ENCODE data around the gene CDK10. TPM values are rescaled to one million over a fixed set of nuclear protein-coding genes. Genes with fewer than 3 reads are reported as not detected.
A peak's percentile ranks its signal among the peaks of the same experiment; 100 is the strongest.

CDK10 gene
- total and polyA plus RNA-seq, 9 of the 15 experiments (the other 6 are each of a cell fraction or from before 2014, with no cell fraction given) = 2.0 to 85.1 (median 40.1) TPM

DNA sequence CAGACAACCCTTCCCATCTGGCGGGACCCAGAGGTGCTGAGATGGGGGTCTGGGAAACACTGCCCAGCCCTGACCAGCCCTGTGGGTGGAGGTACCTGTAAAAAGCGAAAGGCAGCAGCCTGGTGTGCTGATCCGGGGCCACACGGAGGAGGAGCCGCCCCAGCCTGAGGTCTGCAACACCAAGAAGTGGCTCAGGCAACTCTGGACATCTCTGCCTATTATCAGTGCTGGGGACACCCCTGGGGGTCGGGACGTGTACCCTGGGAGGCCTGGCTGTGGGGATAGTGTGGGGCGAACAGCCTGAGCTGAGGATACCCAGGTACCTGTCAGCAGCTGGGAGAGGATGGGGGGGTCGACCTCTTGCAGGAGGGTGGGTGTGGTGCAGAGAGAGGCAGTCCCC, 52.9 kb downstream of the CDK10 start:
- ATAC-seq = peak; percentile 6; the same call in 2 of the 3 replicates
- WGBS (ENCODE audit: insufficient coverage, low coverage, missing lambda C conversion rate) = 74% methylated on average over 6 of the region's 9 CpGs

More for the DNA sequence above, 52.9 kb downstream of the CDK10 start:
- FAIRE-seq = no peak
- DNase-seq (ENCODE audit: extremely low read depth in 1 of 4, low spot score in 3 of 4) = no peak
- Histone ChIP-seq H3K36me3 (ENCODE audit: control insufficient read depth, insufficient read depth, low read length) (peaks cover 96% of the 10 kb centered on the region), H3K4me2 (ENCODE audit: insufficient read depth, low read length) (no peak overlapping the region), H3K27me3 (ENCODE audit: control insufficient read depth in 2 of 2, insufficient read depth in 2 of 2, low read length in 2 of 2) (no peaks in the 10 kb centered on the region), H3K4me3 (no peak overlapping the region), H3K27ac (ENCODE audit: extremely low read depth, low read depth, low read length) (no peak overlapping the region), H3K9ac (ENCODE audit: insufficient read depth in 1 of 2, low read depth in 2 of 2, low read length in 2 of 2) (no peak overlapping the region), H3K4me1 (replicated peaks in 1 of 2; ENCODE audit: control insufficient read depth in 2 of 2, insufficient read depth in 2 of 2, low read length in 2 of 2) (0 out of 5 replicates have a peak, but pooled peaks cover 0 to 4% of the 10 kb centered on the region in 2 experiments), H2AFZ (ENCODE audit: low read depth, low read length) (no peak overlapping the region), H4K20me1 (replicated peaks; ENCODE audit: control insufficient read depth, insufficient read depth, low read length) (peaks cover 6% of the 10 kb centered on the region; the same call in 1 of the 2 replicates), H3K9me1 (ENCODE audit: control insufficient read depth, insufficient read depth, low read length) (no peaks in the 10 kb centered on the region), H3K79me2 (ENCODE audit: control insufficient read depth, insufficient read depth, low read length) (0 out of 3 replicates have a peak, but pooled peaks cover 3% of the 10 kb centered on the region), H3K9me3 (replicated peaks; ENCODE audit: control insufficient read depth, insufficient read depth, low read depth, low read length) (no peaks in the 10 kb centered on the region)
- in situ Hi-C loops (cut with MboI) (no loop called here), intact Hi-C loops (cut with micrococcal nuclease) (no loop called here)
- BruUV-seq (replicated peaks) = no TSS peak
- CTCF ChIA-PET (ENCODE audit: low intra/inter-chr PET ratio) = no interaction called here
- POLR2A ChIA-PET = interaction anchor here (0.6 to 5.4 kb wide), 7 partner anchors 8 to 134 kb away, joined by 3 to 37 read pairs (median 4); partner anchors contain the start of gene TCF25
- TF ChIP-seq ZC3H8 (IDR thresholded peaks at IDR 0.05) (no peak), ZNF780A (CRISPR knock-in tag; IDR thresholded peaks at IDR 0.05) (no peak), TARDBP (IDR thresholded peaks at IDR 0.05) (no peak), ZNF444 (CRISPR knock-in tag; IDR thresholded peaks at IDR 0.05) (no peak), RBFOX2 (IDR thresholded peaks at IDR 0.05; ENCODE audit: low read depth, low read length) (peak; percentile 49), SUPT5H (IDR thresholded peaks at IDR 0.05) (0 out of 2 replicates have a peak, but pooled peaks have one; percentile 16), RBM22 (IDR thresholded peaks at IDR 0.05; ENCODE audit: low read depth, low read length, poor library complexity, severe bottlenecking) (peak; percentile 85), POLR2G (IDR thresholded peaks at IDR 0.05; ENCODE audit: low read depth, low read length) (peak; percentile 73), SIRT6 (IDR thresholded peaks at IDR 0.05; ENCODE audit: low read depth, low read length) (peak; percentile 49), POLR2AphosphoS5 (IDR thresholded peaks at IDR 0.05; ENCODE audit: control insufficient read depth, insufficient read depth, low read depth, low read length) (0 out of 2 replicates have a peak, but pooled peaks have one; percentile 23), THRAP3 (IDR thresholded peaks at IDR 0.05; ENCODE audit: borderline replicate concordance) (no peak), SRSF1 (IDR thresholded peaks at IDR 0.05; ENCODE audit: low read depth, low read length) (no peak)
- TF ChIP-seq, protein P1, sequence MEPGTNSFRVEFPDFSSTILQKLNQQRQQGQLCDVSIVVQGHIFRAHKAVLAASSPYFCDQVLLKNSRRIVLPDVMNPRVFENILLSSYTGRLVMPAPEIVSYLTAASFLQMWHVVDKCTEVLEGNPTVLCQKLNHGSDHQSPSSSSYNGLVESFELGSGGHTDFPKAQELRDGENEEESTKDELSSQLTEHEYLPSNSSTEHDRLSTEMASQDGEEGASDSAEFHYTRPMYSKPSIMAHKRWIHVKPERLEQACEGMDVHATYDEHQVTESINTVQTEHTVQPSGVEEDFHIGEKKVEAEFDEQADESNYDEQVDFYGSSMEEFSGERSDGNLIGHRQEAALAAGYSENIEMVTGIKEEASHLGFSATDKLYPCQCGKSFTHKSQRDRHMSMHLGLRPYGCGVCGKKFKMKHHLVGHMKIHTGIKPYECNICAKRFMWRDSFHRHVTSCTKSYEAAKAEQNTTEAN (CRISPR knock-in tag; IDR thresholded peaks at IDR 0.05) = no peak
- TF ChIP-seq, protein P2, sequence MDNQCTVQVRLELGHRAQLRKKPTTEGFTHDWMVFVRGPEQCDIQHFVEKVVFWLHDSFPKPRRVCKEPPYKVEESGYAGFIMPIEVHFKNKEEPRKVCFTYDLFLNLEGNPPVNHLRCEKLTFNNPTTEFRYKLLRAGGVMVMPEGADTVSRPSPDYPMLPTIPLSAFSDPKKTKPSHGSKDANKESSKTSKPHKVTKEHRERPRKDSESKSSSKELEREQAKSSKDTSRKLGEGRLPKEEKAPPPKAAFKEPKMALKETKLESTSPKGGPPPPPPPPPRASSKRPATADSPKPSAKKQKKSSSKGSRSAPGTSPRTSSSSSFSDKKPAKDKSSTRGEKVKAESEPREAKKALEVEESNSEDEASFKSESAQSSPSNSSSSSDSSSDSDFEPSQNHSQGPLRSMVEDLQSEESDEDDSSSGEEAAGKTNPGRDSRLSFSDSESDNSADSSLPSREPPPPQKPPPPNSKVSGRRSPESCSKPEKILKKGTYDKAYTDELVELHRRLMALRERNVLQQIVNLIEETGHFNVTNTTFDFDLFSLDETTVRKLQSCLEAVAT (IDR thresholded peaks at IDR 0.05) = no peak
